Measurements from ENCODE around the gene SORBS1.

SORBS1 gene

GRCh38 chr10:95578619-95579018 is 17.4 kb upstream of the SORBS1 start:
- in situ Hi-C loops (cut with HindIII; ENCODE audit: low sequenced_read_pairs): loop anchor here (25.0 kb wide), 1 partner anchor 166 kb away; no protein-coding TSS in a partner anchor
- TF ChIP-seq, protein P1, sequence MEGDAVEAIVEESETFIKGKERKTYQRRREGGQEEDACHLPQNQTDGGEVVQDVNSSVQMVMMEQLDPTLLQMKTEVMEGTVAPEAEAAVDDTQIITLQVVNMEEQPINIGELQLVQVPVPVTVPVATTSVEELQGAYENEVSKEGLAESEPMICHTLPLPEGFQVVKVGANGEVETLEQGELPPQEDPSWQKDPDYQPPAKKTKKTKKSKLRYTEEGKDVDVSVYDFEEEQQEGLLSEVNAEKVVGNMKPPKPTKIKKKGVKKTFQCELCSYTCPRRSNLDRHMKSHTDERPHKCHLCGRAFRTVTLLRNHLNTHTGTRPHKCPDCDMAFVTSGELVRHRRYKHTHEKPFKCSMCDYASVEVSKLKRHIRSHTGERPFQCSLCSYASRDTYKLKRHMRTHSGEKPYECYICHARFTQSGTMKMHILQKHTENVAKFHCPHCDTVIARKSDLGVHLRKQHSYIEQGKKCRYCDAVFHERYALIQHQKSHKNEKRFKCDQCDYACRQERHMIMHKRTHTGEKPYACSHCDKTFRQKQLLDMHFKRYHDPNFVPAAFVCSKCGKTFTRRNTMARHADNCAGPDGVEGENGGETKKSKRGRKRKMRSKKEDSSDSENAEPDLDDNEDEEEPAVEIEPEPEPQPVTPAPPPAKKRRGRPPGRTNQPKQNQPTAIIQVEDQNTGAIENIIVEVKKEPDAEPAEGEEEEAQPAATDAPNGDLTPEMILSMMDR (IDR thresholded peaks at IDR 0.05; ENCODE audit: low read depth, low read length, missing control alignments): no peak
- DNase-seq (ENCODE audit: low read depth): no peak
- no peak overlapping the region for H3K4me3 ChIP-seq (ENCODE audit: low read depth, low read length)

- DNase-seq (ENCODE audit: low read depth): no peak
- TF ChIP-seq, protein P1 (IDR thresholded peaks at IDR 0.05; ENCODE audit: low read depth, low read length, missing control alignments): no peak
- H3K4me3 ChIP-seq (ENCODE audit: low read depth, low read length): no peak overlapping the region
- in situ Hi-C loops (cut with HindIII; ENCODE audit: low sequenced_read_pairs): loop anchor here (25.0 kb wide), 1 partner anchor 163 kb away; no protein-coding TSS in a partner anchor
Measured at GRCh38 chr10:95574649-95575365, 13.6 kb upstream of the SORBS1 start.

- TF ChIP-seq, protein P1 (IDR thresholded peaks at IDR 0.05; ENCODE audit: low read depth, low read length, missing control alignments): no peak
- DNase-seq (ENCODE audit: low read depth): no peak
- in situ Hi-C loops (cut with HindIII; ENCODE audit: low sequenced_read_pairs): no loop called here
- H3K4me3 ChIP-seq (ENCODE audit: low read depth, low read length): no peak overlapping the region
Measured at GRCh38 chr10:95573964-95574604, 12.9 kb upstream of the SORBS1 start.

DNA sequence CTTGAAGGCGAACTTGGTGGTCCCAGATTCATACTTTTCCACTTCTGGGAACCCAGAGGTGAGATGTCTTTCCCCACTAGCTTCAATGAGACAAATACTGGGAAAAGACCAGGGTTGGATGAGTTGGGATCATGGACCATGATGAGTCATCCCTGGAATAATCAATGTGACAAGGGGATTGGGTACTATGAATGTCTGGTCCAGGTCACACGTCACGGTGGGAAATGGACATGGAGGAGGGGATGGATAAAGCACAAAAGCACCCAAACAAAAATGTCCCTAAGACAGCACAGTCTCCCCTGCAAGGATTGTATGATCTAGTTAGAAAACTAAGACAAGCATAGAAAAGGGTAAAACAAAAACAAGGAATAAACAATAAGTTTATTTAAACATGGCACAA is 12.4 kb upstream of the SORBS1 start:
- TF ChIP-seq, protein P1 (IDR thresholded peaks at IDR 0.05; ENCODE audit: low read depth, low read length, missing control alignments): no peak
- H3K4me3 ChIP-seq (ENCODE audit: low read depth, low read length): no peak overlapping the region
- in situ Hi-C loops (cut with HindIII; ENCODE audit: low sequenced_read_pairs): no loop called here
- DNase-seq (ENCODE audit: low read depth): no peak

- in situ Hi-C loops (cut with HindIII; ENCODE audit: low sequenced_read_pairs): no loop called here
- H3K4me3 ChIP-seq (ENCODE audit: low read depth, low read length): no peak overlapping the region
- no peak for DNase-seq (ENCODE audit: low read depth)
- TF ChIP-seq, protein P1 (IDR thresholded peaks at IDR 0.05; ENCODE audit: low read depth, low read length, missing control alignments): no peak
Measured at GRCh38 chr10:95572131-95572820, 11.1 kb upstream of the SORBS1 start.

GRCh38 chr10:95571390-95571789 is 10.2 kb upstream of the SORBS1 start:
- in situ Hi-C loops (cut with HindIII; ENCODE audit: low sequenced_read_pairs): no loop called here
- TF ChIP-seq, protein P1 (IDR thresholded peaks at IDR 0.05; ENCODE audit: low read depth, low read length, missing control alignments): no peak
- no peak overlapping the region for H3K4me3 ChIP-seq (ENCODE audit: low read depth, low read length)
- no peak for DNase-seq (ENCODE audit: low read depth)

All from astrocyte of the cerebellum (primary cell).